Kidney (tissue), 14 donors: ENCODE measurements around the gene QSOX2. TPM values are rescaled to one million over a fixed set of nuclear protein-coding genes. Genes with fewer than 3 reads are reported as not detected.

Source experiments
- DNase-seq, 5 donors: peaks; one replicate each; pipeline ENCODE4 v3.0.0-alpha.2; 2013 to 2020
- FAIRE-seq: peaks from 2 replicates; lab custom pipeline; 2012; peaks lifted over from hg19 to GRCh38; lab: Jason Lieb, UNC
- H3K27ac ChIP-seq, 2 donors: one replicate each; pipeline ENCODE4 v1.7.0; 2013; ENCODE audit warnings: low read depth in 2 of 2, low read length in 2 of 2, inconsistent platforms in 1 of 2
- H3K27me3 ChIP-seq: one replicate; pipeline ENCODE4 v1.7.1; 2013; ENCODE audit warnings: low read length, inconsistent platforms; ENCODE audit not compliant: control insufficient read depth, insufficient read depth
- H3K36me3 ChIP-seq, 3 donors: one replicate each; pipeline versions ENCODE4 v1.7.0 to v1.7.1; 2013; ENCODE audit warnings: low read length in 3 of 3, control low read depth in 1 of 3, inconsistent platforms in 1 of 3; ENCODE audit not compliant: insufficient read depth in 3 of 3, control insufficient read depth in 2 of 3
- H3K4me1 ChIP-seq, 3 donors: one replicate each; pipeline versions ENCODE4 v1.7.0 to v1.7.1; 2013; ENCODE audit warnings: low read length in 3 of 3, inconsistent platforms in 1 of 3, low read depth in 1 of 3; ENCODE audit not compliant: control insufficient read depth in 2 of 3, insufficient read depth in 2 of 3
- H3K4me3 ChIP-seq, 3 donors: one replicate each; pipeline versions ENCODE4 v1.7.0 to v1.8.1; 2013; ENCODE audit warnings: low read length in 3 of 3, control low read depth in 1 of 3, inconsistent platforms in 1 of 3
- H3K9ac ChIP-seq, 3 donors: one replicate each; pipeline versions ENCODE4 v1.7.0 to v1.7.1; 2013; ENCODE audit warnings: low read length in 3 of 3, control low read depth in 1 of 3, inconsistent platforms in 1 of 3
- H3K9me3 ChIP-seq, 3 donors: one replicate each; pipeline versions ENCODE4 v1.7.0 to v1.7.1; 2013; ENCODE audit warnings: low read length in 3 of 3, control low read depth in 1 of 3, inconsistent platforms in 1 of 3; ENCODE audit not compliant: control insufficient read depth in 2 of 3, insufficient read depth in 1 of 3
- intact Hi-C: fragments of 100-400 bp; cut with DNase I; formaldehyde crosslinking; loops from one replicate; pipeline ENCODE4 v1.11.1; 2022
- polyA plus RNA-seq: library from polyadenylated mRNA; stranded (reverse); fragments of 350-450 nt; fragmentation: Illumina TruSeq; extraction: RNeasy Lipid Tissue Mini Kit (QIAGEN cat#74804); gene quantifications from one replicate; pipeline ENCODE4 v1.2.3, GENCODE V29; 2014; ENCODE audit warnings: low read depth, low replicate concordance; ENCODE audit not compliant: insufficient read depth
- total RNA-seq: library from RNA; stranded (reverse); fragmentation: NEBNext Ultra II Directional; extraction: Animal tissue kit (Norgen Biotek cat#: 25700); gene quantifications from one replicate; pipeline ENCODE4 v1.2.1, GENCODE V29; 2021
- TF ChIP-seq, protein P1 (sequence below): IDR thresholded peaks from 3 replicates; pipeline ENCODE4 v1.5.1; 2012; ENCODE audit warnings: mild to moderate bottlenecking, moderate library complexity, borderline replicate concordance; ENCODE audit not compliant: insufficient read depth; ENCODE audit errors: extremely low read depth
- donor health status: control.
- donor health status: control.
- donor health status: control.
- donor health status: control.
- donor health status: control.
- donor health status: DM: yes; HTN: yes; CAD: no.
- donor health status: Normal renal cell carcinoma (clear cell type).

QSOX2 gene
- total and polyA plus RNA-seq, 2 donors from 2014 or later = 4.0 to 10.1 TPM

DNA sequence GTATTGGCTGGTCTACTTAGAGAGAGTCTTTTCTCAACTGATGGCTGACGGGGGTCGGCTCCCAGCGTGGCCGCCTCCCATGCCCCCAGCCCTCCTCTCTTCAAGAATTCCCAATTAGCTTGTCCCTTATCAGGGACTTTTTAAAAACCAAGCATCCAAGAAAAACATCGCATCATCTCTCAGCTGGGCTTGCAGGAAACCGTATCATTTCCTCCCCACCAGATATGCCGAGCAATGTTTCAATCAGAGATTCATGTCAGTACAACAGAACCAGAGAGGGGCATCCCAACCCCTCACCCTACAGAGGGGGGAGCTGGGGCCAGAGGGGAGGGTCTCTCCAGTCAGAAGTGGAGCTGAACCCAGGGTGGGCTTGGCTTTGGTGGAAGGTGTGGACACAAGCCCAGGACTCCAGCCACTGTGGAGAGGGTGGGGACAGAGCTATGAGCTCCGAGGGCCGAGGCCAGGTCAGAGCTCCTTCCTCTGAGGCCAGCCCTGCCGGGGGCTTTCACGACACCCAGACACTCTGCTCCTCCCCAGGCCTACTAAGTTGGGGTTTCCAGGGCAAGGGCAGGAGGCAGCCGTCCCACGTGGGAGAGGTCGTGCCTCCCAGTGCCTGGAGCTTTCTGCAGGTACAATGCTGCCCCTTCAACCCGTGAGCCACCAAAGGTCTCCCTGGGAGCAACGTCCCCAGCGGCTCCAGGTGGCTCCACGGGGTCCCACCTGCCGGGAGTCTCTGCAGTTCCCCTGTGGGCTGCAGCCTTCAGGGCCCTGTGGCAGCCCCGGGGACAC, 87.9 kb downstream of the QSOX2 start:
- H3K36me3 ChIP-seq = no peaks in the 10 kb centered on the region
- no peak for FAIRE-seq
- TF ChIP-seq, protein P1, sequence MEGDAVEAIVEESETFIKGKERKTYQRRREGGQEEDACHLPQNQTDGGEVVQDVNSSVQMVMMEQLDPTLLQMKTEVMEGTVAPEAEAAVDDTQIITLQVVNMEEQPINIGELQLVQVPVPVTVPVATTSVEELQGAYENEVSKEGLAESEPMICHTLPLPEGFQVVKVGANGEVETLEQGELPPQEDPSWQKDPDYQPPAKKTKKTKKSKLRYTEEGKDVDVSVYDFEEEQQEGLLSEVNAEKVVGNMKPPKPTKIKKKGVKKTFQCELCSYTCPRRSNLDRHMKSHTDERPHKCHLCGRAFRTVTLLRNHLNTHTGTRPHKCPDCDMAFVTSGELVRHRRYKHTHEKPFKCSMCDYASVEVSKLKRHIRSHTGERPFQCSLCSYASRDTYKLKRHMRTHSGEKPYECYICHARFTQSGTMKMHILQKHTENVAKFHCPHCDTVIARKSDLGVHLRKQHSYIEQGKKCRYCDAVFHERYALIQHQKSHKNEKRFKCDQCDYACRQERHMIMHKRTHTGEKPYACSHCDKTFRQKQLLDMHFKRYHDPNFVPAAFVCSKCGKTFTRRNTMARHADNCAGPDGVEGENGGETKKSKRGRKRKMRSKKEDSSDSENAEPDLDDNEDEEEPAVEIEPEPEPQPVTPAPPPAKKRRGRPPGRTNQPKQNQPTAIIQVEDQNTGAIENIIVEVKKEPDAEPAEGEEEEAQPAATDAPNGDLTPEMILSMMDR = no peak

More for the DNA sequence above, 87.9 kb downstream of the QSOX2 start:
- no peak overlapping the region for H3K27ac ChIP-seq
- no peak overlapping the region for H3K4me3 ChIP-seq
- H3K9ac ChIP-seq = no peak overlapping the region
- intact Hi-C loops = no loop called here
- H3K4me1 ChIP-seq = no peaks in the 10 kb centered on the region
- no peaks in the 10 kb centered on the region for H3K9me3 ChIP-seq
- DNase-seq = no peak
- peaks cover 5% of the 10 kb centered on the region for H3K27me3 ChIP-seq

Other genes starting within 250 kb of the QSOX2 start
- 30.9 TPM for gene NACC2, start 150.5 kb downstream of the QSOX2 start, total RNA-seq
- gene NACC2, start 150.5 kb downstream of the QSOX2 start, polyA plus RNA-seq = 7.1 TPM
- 33.1 TPM for gene TMEM250, start 126.9 kb downstream of the QSOX2 start, total RNA-seq
- 22.2 TPM for gene TMEM250, start 126.9 kb downstream of the QSOX2 start, polyA plus RNA-seq
- not detected for gene LHX3, start 40.7 kb downstream of the QSOX2 start, total RNA-seq
- gene LHX3, start 40.7 kb downstream of the QSOX2 start, polyA plus RNA-seq = not detected
- 2.3 TPM for gene CCDC187, start 58.3 kb upstream of the QSOX2 start, total RNA-seq
- gene CCDC187, start 58.3 kb upstream of the QSOX2 start, polyA plus RNA-seq = 0.84 TPM
- 11.6 TPM for gene GPSM1, start 81.7 kb upstream of the QSOX2 start, total RNA-seq
- 11.9 TPM for gene GPSM1, start 81.7 kb upstream of the QSOX2 start, polyA plus RNA-seq
- 22.1 TPM for gene DNLZ, start 117.9 kb upstream of the QSOX2 start, total RNA-seq
- 30.4 TPM for gene DNLZ, start 117.9 kb upstream of the QSOX2 start, polyA plus RNA-seq
- 7.0 TPM for gene CARD9, start 127.9 kb upstream of the QSOX2 start, total RNA-seq
- gene CARD9, start 127.9 kb upstream of the QSOX2 start, polyA plus RNA-seq = 1.5 TPM
- gene SNAPC4, start 154.4 kb upstream of the QSOX2 start, total RNA-seq = 11.0 TPM
- gene SNAPC4, start 154.4 kb upstream of the QSOX2 start, polyA plus RNA-seq = 3.2 TPM
- gene ENTR1, start 164.8 kb upstream of the QSOX2 start, total RNA-seq = 36.2 TPM
- 25.9 TPM for gene ENTR1, start 164.8 kb upstream of the QSOX2 start, polyA plus RNA-seq
- 45.6 TPM for gene PMPCA, start 164.8 kb upstream of the QSOX2 start, total RNA-seq
- gene PMPCA, start 164.8 kb upstream of the QSOX2 start, polyA plus RNA-seq = 50.1 TPM
- 14.0 TPM for gene INPP5E, start 194.0 kb upstream of the QSOX2 start, total RNA-seq
- 6.9 TPM for gene INPP5E, start 194.0 kb upstream of the QSOX2 start, polyA plus RNA-seq
- 67.1 TPM for gene SEC16A, start 237.2 kb upstream of the QSOX2 start, total RNA-seq
- 37.0 TPM for gene SEC16A, start 237.2 kb upstream of the QSOX2 start, polyA plus RNA-seq